GM08714 (cell line): ENCODE measurements around the gene KIFAP3.
"Not testable (repeated sequence)": the region's sequence is repeated elsewhere in the genome, so short reads cannot be mapped to it uniquely, and the experiment has no call there.

Source experiments
- H3K4me3 ChIP-seq: fragments of 200-500 bp; sonication (Bioruptor generic); 2 replicates; pipeline ENCODE4 v1.5.1; 2014; ENCODE audit warnings: mild to moderate bottlenecking, low read length, inconsistent platforms
- ZNF274 ChIP-seq: IDR thresholded peaks from 2 replicates; pipeline ENCODE4 v1.6.1; 2012; ENCODE audit warnings: mild to moderate bottlenecking, low read depth, low read length

The KIFAP3 gene

GRCh38 chr1:169885207-169885606, 189.3 kb downstream of the KIFAP3 start:
- no peak for TF ChIP-seq ZNF274
- H3K4me3 ChIP-seq, result no peak overlapping the region

- no peak for TF ChIP-seq ZNF274
- H3K4me3 ChIP-seq, result no peak overlapping the region
Observed at GRCh38 chr1:169884634-169885033, 189.9 kb downstream of the KIFAP3 start.

GRCh38 chr1:169882039-169882511, 192.4 kb downstream of the KIFAP3 start:
- H3K4me3 ChIP-seq, result no peak overlapping the region
- TF ChIP-seq ZNF274, result no peak

- no peak for TF ChIP-seq ZNF274
- H3K4me3 ChIP-seq, result no peak overlapping the region
Observed at GRCh38 chr1:169879034-169879840, 195.3 kb downstream of the KIFAP3 start.

GRCh38 chr1:169878498-169878897, 196.0 kb downstream of the KIFAP3 start:
- no peak for TF ChIP-seq ZNF274
- no peak overlapping the region for H3K4me3 ChIP-seq

- TF ChIP-seq ZNF274, result no peak
Observed at GRCh38 chr1:169877800-169878491, 196.5 kb downstream of the KIFAP3 start.

GRCh38 chr1:169874229-169874628, 200.3 kb downstream of the KIFAP3 start:
- H3K4me3 ChIP-seq, result no peak overlapping the region
- no peak for TF ChIP-seq ZNF274

More at GRCh38 chr1:169877800-169878491, 196.5 kb downstream of the KIFAP3 start:
- no peak overlapping the region for H3K4me3 ChIP-seq

GRCh38 chr1:169873582-169874199, 200.8 kb downstream of the KIFAP3 start:
- TF ChIP-seq ZNF274, result no peak
- no peak overlapping the region for H3K4me3 ChIP-seq

- TF ChIP-seq ZNF274, result no peak
- H3K4me3 ChIP-seq, result no peak overlapping the region
Observed at GRCh38 chr1:169872906-169873305, 201.6 kb downstream of the KIFAP3 start.

GRCh38 chr1:169871988-169872387, 202.5 kb downstream of the KIFAP3 start:
- H3K4me3 ChIP-seq, result not testable (repeated sequence)
